B cell (primary cell): ENCODE measurements around the gene CLDN2. TPM values are rescaled to one million over a fixed set of nuclear protein-coding genes. Genes with fewer than 3 reads are reported as not detected.

Source experiments
- ATAC-seq: fragments of 200-7000 bp; cut with Tn5 transposase; one replicate; pipeline ENCODE4 v1.10.0; 2021; ENCODE audit warnings: low read depth, mild to moderate bottlenecking, moderate number of reproducible peaks, moderate library complexity
- CTCF ChIA-PET: fragments of 350-600 bp; sonication (Branson Sonifier 250); formaldehyde crosslinking; loops from one replicate; lab custom pipeline; 2021; ENCODE audit warnings: antibody characterized with exemption, inconsistent platforms; lab: Charles Lee
- POLR2A ChIA-PET: fragments of 350-600 bp; sonication (Branson Sonifier 250); formaldehyde crosslinking; loops from one replicate; lab custom pipeline; 2021; ENCODE audit warnings: antibody characterized with exemption; lab: Charles Lee
- DNase-seq: peaks from one replicate; pipeline ENCODE4 v3.0.0; 2013
- H2AFZ ChIP-seq: 2 replicates; pipeline ENCODE4 v1.6.1; 2012; ENCODE audit warnings: mild to moderate bottlenecking, low read depth, low read length; ENCODE audit not compliant: insufficient read depth, poor library complexity, severe bottlenecking
- H3K27ac ChIP-seq, 2 donors: 1 replicate in 1 of 2; 2 replicates in 1 of 2; pipeline ENCODE4 v1.5.1; 2012 to 2013; ENCODE audit warnings: low read length in 2 of 2, mild to moderate bottlenecking in 2 of 2, moderate library complexity in 1 of 2
- H3K27me3 ChIP-seq, 4 experiments: fragments of 200-600 bp in 1 of 4; sonication (generic) in 1 of 4; replicated peaks in 1 of 4; 1 replicate in 2 of 4; 2 replicates in 2 of 4; pipeline versions ENCODE4 v1.6.1 to v1.7.0; 2013 to 2016; ENCODE audit warnings: low read length in 3 of 4, mild to moderate bottlenecking in 2 of 4, mixed read lengths in 1 of 4, moderate library complexity in 1 of 4; ENCODE audit not compliant: insufficient read depth in 4 of 4, control insufficient read depth in 3 of 4; ENCODE audit errors: control extremely low read depth in 1 of 4
- H3K36me3 ChIP-seq, 2 experiments: replicated peaks in 1 of 2; 1 replicate in 1 of 2; 2 replicates in 1 of 2; pipeline versions ENCODE4 v1.6.1 to v1.7.1; 2013; ENCODE audit warnings: low read length in 1 of 2; ENCODE audit not compliant: insufficient read depth in 2 of 2, control insufficient read depth in 1 of 2; ENCODE audit errors: control extremely low read depth in 1 of 2, extremely low read depth in 1 of 2
- H3K4me1 ChIP-seq, 2 donors: fragments of 200-600 bp in 1 of 2; sonication (generic) in 1 of 2; 1 replicate in 1 of 2; 2 replicates in 1 of 2; pipeline versions ENCODE4 v1.5.1 to v1.6.1; 2013 to 2017; ENCODE audit warnings: low read length in 2 of 2; ENCODE audit not compliant: control insufficient read depth in 2 of 2, insufficient read depth in 2 of 2
- H3K4me2 ChIP-seq: replicated peaks from 2 replicates; pipeline ENCODE3; 2012; ENCODE audit warnings: mild to moderate bottlenecking, low read depth, low read length; ENCODE audit not compliant: poor library complexity, severe bottlenecking
- H3K4me3 ChIP-seq, 5 experiments: fragments of 200-600 bp in 1 of 5; sonication (generic) in 1 of 5; 1 replicate in 3 of 5; 2 replicates in 2 of 5; pipeline versions ENCODE4 v1.5.1 to v1.7.0; 2011 to 2016; ENCODE audit warnings: low read length in 4 of 5, mild to moderate bottlenecking in 4 of 5, low read depth in 2 of 5, control low read depth in 1 of 5, moderate library complexity in 1 of 5; ENCODE audit not compliant: insufficient read depth in 1 of 5; ENCODE audit errors: control extremely low read depth in 1 of 5, extremely low read depth in 1 of 5
- H3K79me2 ChIP-seq: fragments of 200-600 bp; sonication (generic); one replicate; pipeline ENCODE4 v1.6.0; 2016; ENCODE audit warnings: low read length; ENCODE audit not compliant: control insufficient read depth, insufficient read depth
- H3K9ac ChIP-seq: fragments of 200-600 bp; sonication (generic); 2 replicates; pipeline ENCODE4 v1.6.1; 2017; ENCODE audit warnings: mild to moderate bottlenecking, low read length, moderate library complexity
- H3K9me3 ChIP-seq, 3 donors: one replicate each; pipeline versions ENCODE4 v1.6.1 to v1.7.1; 2013; ENCODE audit warnings: low read length in 2 of 3; ENCODE audit not compliant: control insufficient read depth in 2 of 3, insufficient read depth in 1 of 3; ENCODE audit errors: control extremely low read depth in 1 of 3
- H4K20me1 ChIP-seq: 2 replicates; pipeline ENCODE4 v1.6.0; 2012; ENCODE audit warnings: mild to moderate bottlenecking, low read length; ENCODE audit not compliant: insufficient read depth, control insufficient read depth, poor library complexity, severe bottlenecking
- H3K27ac Mint-ChIP-seq: one replicate; pipeline ENCODE4 v1.8.0; 2021; ENCODE audit warnings: mixed read lengths
- H3K27me3 Mint-ChIP-seq: one replicate; pipeline ENCODE4 v1.8.0; 2021; ENCODE audit warnings: mixed read lengths
- H3K4me1 Mint-ChIP-seq: one replicate; pipeline ENCODE4 v1.8.0; 2021; ENCODE audit warnings: mixed read lengths
- H3K4me3 Mint-ChIP-seq: one replicate; pipeline ENCODE4 v1.8.0; 2021; ENCODE audit warnings: mixed read lengths
- H3K9me3 Mint-ChIP-seq: one replicate; pipeline ENCODE4 v1.8.0; 2022; ENCODE audit warnings: mixed read lengths; ENCODE audit not compliant: insufficient read depth
- CTCF ChIP-seq: fragments of 200-600 bp; IDR thresholded peaks from one replicate; pipeline ENCODE4 v1.8.0; 2022; ENCODE audit warnings: antibody characterized with exemption, mild to moderate bottlenecking
- EZH2 ChIP-seq: IDR thresholded peaks from 2 replicates; pipeline ENCODE4 v1.6.1; 2012; ENCODE audit warnings: borderline replicate concordance, low read depth, mild to moderate bottlenecking, moderate library complexity, low read length; ENCODE audit not compliant: insufficient read depth, poor library complexity, severe bottlenecking
- WGBS: methylation state at CpG from one replicate; pipeline ENCODE4 v1.1.5; 2013; ENCODE audit warnings: missing lambda C conversion rate; ENCODE audit not compliant: insufficient coverage; 5-methylcytosine and 5-hydroxymethylcytosine counted together
- intact Hi-C: fragments of 100-400 bp; cut with micrococcal nuclease; formaldehyde crosslinking; loops from one replicate; pipeline ENCODE4 v1.10.0; 2022
- polyA plus RNA-seq: library from polyadenylated mRNA; depleted of rRNA; stranded (reverse); fragments of >200 nt; gene quantifications from 2 replicates; pipeline ENCODE4 v1.2.3, GENCODE V29; 2012
- total RNA-seq, 2 donors: library from RNA; stranded (reverse); fragments of 120-200 nt in 1 of 2; gene quantifications; 1 replicate in 1 of 2; 2 replicates in 1 of 2; pipeline versions ENCODE4 v1.2.3 to v1.2.4, GENCODE V29; 2013 to 2022

Gene CLDN2
- total and polyA plus RNA-seq, 2 donors (not counting 1 experiment from before 2014, with no cell fraction given) = not detected

GRCh38 chrX:106889468-106889867, 30.7 kb upstream of the CLDN2 start:
- intact Hi-C loops = no loop called here
- TF ChIP-seq EZH2 (no peak), CTCF (no peak)
- Mint-ChIP-seq H3K27ac (no peak overlapping the region), H3K4me1 (no peaks in the 10 kb centered on the region), H3K27me3 (peaks cover 3% of the 10 kb centered on the region), H3K4me3 (no peak overlapping the region), H3K9me3 (no peaks in the 10 kb centered on the region)
- no peak overlapping the region for H3K4me3 ChIP-seq
- no peak overlapping the region for H3K4me2 ChIP-seq
- no peaks in the 10 kb centered on the region for H3K79me2 ChIP-seq
- ATAC-seq = no peak
- H3K27ac ChIP-seq = no peak overlapping the region
- H3K9me3 ChIP-seq = no peaks in the 10 kb centered on the region
- no peak for DNase-seq
- no CpG with 5 or more reads among the region's 1 CpG for WGBS
- H3K36me3 ChIP-seq = no peaks in the 10 kb centered on the region
- H3K27me3 ChIP-seq = peaks cover 0 to 5% (median under 1%) of the 10 kb centered on the region in 4 experiments
- no peaks in the 10 kb centered on the region for H4K20me1 ChIP-seq
- POLR2A ChIA-PET = no interaction called here
- H2AFZ ChIP-seq = no peak overlapping the region
- H3K4me1 ChIP-seq = no peaks in the 10 kb centered on the region
- CTCF ChIA-PET = no interaction called here
- H3K9ac ChIP-seq = no peak overlapping the region

GRCh38 chrX:106891762-106892460, 28.3 kb upstream of the CLDN2 start:
- Histone ChIP-seq H3K36me3 (no peaks in the 10 kb centered on the region), H3K4me3 (no peak overlapping the region), H2AFZ (no peak overlapping the region), H3K9ac (no peak overlapping the region), H3K27me3 (peaks cover 0 to 3% (median 0%) of the 10 kb centered on the region in 4 experiments), H4K20me1 (no peaks in the 10 kb centered on the region), H3K4me2 (no peak overlapping the region), H3K27ac (no peak overlapping the region), H3K9me3 (no peaks in the 10 kb centered on the region), H3K4me1 (no peaks in the 10 kb centered on the region), H3K79me2 (no peaks in the 10 kb centered on the region)
- ChIA-PET CTCF (interaction anchor here (1.1 kb wide), 1 partner anchor 1006 kb away, joined by 3 read pairs; no protein-coding TSS in a partner anchor), POLR2A (no interaction called here)
- ATAC-seq = no peak
- no CpG with 5 or more reads among the region's 7 CpGs for WGBS
- Mint-ChIP-seq H3K27ac (no peak overlapping the region), H3K4me3 (no peak overlapping the region), H3K9me3 (no peaks in the 10 kb centered on the region), H3K27me3 (peaks cover 3% of the 10 kb centered on the region), H3K4me1 (no peaks in the 10 kb centered on the region)
- TF ChIP-seq EZH2 = no peak
- intact Hi-C loops = loop anchor here (10.0 kb wide), 2 partner anchors 533 to 763 kb away; no protein-coding TSS in a partner anchor
- no peak for DNase-seq
